Subcutaneous abdominal adipose tissue (tissue), 5 donors: ENCODE data around the gene GALNT3.

Experiments used
- H3K27ac ChIP-seq: one replicate; pipeline ENCODE4 v1.7.0; 2013; ENCODE audit warnings: low read depth, mild to moderate bottlenecking, inconsistent platforms, low read length, moderate library complexity
- H3K27me3 ChIP-seq, 5 donors: one replicate each; pipeline ENCODE4 v1.7.0; 2013; ENCODE audit warnings: low read length in 5 of 5, inconsistent platforms in 1 of 5; ENCODE audit not compliant: control insufficient read depth in 5 of 5, insufficient read depth in 4 of 5
- H3K36me3 ChIP-seq, 5 donors: one replicate each; pipeline ENCODE4 v1.7.0; 2013; ENCODE audit warnings: low read length in 5 of 5; ENCODE audit not compliant: control insufficient read depth in 5 of 5, insufficient read depth in 5 of 5
- H3K4me1 ChIP-seq, 5 donors: one replicate each; pipeline ENCODE4 v1.7.0; 2013; ENCODE audit warnings: low read length in 5 of 5, mild to moderate bottlenecking in 3 of 5, moderate library complexity in 1 of 5; ENCODE audit not compliant: control insufficient read depth in 5 of 5, insufficient read depth in 5 of 5
- H3K4me3 ChIP-seq, 5 donors: one replicate each; pipeline ENCODE4 v1.7.0; 2013; ENCODE audit warnings: low read length in 5 of 5, low read depth in 1 of 5
- H3K9ac ChIP-seq, 5 donors: one replicate each; pipeline ENCODE4 v1.7.0; 2013; ENCODE audit warnings: low read length in 5 of 5, mild to moderate bottlenecking in 4 of 5, moderate library complexity in 3 of 5
- H3K9me3 ChIP-seq, 5 donors: one replicate each; pipeline ENCODE4 v1.7.0; 2013; ENCODE audit warnings: low read length in 5 of 5; ENCODE audit not compliant: control insufficient read depth in 5 of 5
- donor health status: healthy.
- donor health status: healthy.
- donor health status: healthy.
- donor health status: healthy.
- donor health status: healthy.

Gene GALNT3

GRCh38 chr2:165796819-165797530, 2.9 kb upstream of the GALNT3 start:
- Histone ChIP-seq H3K9me3 (no peaks in the 10 kb centered on the region), H3K4me3 (no peak overlapping the region), H3K36me3 (no peaks in the 10 kb centered on the region), H3K27ac (no peak overlapping the region), H3K27me3 (peaks cover 7 to 20% (median 10%) of the 10 kb centered on the region in 5 donors), H3K9ac (no peak overlapping the region), H3K4me1 (peaks cover 0 to 21% (median 16%) of the 10 kb centered on the region in 5 donors)

GRCh38 chr2:165796129-165796528, 2.1 kb upstream of the GALNT3 start:
- peaks cover 7 to 20% (median 10%) of the 10 kb centered on the region in 5 donors for H3K27me3 ChIP-seq
- H3K9me3 ChIP-seq, result no peaks in the 10 kb centered on the region
- no peak overlapping the region for H3K9ac ChIP-seq
- peaks cover 0 to 21% (median 16%) of the 10 kb centered on the region in 5 donors for H3K4me1 ChIP-seq
- H3K27ac ChIP-seq, result no peak overlapping the region
- H3K36me3 ChIP-seq, result no peaks in the 10 kb centered on the region
- no peak overlapping the region for H3K4me3 ChIP-seq

- Histone ChIP-seq H3K27ac (no peak overlapping the region), H3K4me3 (no peak overlapping the region), H3K4me1 (peaks cover 0 to 21% (median 16%) of the 10 kb centered on the region in 5 donors), H3K36me3 (no peaks in the 10 kb centered on the region), H3K9me3 (no peaks in the 10 kb centered on the region), H3K27me3 (peaks cover 7 to 20% (median 10%) of the 10 kb centered on the region in 5 donors), H3K9ac (no peak overlapping the region)
These were observed 964 bp upstream of the GALNT3 start for GRCh38 chr2:165795011-165795410.

- H3K4me1 ChIP-seq, result peaks cover 0 to 21% (median 16%) of the 10 kb centered on the region in 5 donors
- H3K36me3 ChIP-seq, result no peaks in the 10 kb centered on the region
- H3K27ac ChIP-seq, result no peak overlapping the region
- peaks cover 7 to 20% (median 10%) of the 10 kb centered on the region in 5 donors for H3K27me3 ChIP-seq
- H3K9ac ChIP-seq, result peak overlapping the region in 1 of 5 donors; percentile 25
- peak overlapping the region; percentile 55 to 73 (median 67) for H3K4me3 ChIP-seq
- H3K9me3 ChIP-seq, result no peaks in the 10 kb centered on the region
These were observed 485 bp upstream of the GALNT3 start for GRCh38 chr2:165794536-165794928.

GRCh38 chr2:165793161-165793778, 777 bp downstream of the GALNT3 start:
- no peaks in the 10 kb centered on the region for H3K36me3 ChIP-seq
- peak overlapping the region in 4 of 5 donors; percentile 35 to 73 (median 61) for H3K4me3 ChIP-seq
- H3K9ac ChIP-seq, result peak overlapping the region in 1 of 5 donors; percentile 30
- H3K9me3 ChIP-seq, result no peaks in the 10 kb centered on the region
- peaks cover 7 to 20% (median 10%) of the 10 kb centered on the region in 5 donors for H3K27me3 ChIP-seq
- no peak overlapping the region for H3K27ac ChIP-seq
- H3K4me1 ChIP-seq, result peaks cover 0 to 21% (median 16%) of the 10 kb centered on the region in 5 donors

- Histone ChIP-seq H3K9ac (no peak overlapping the region), H3K9me3 (no peaks in the 10 kb centered on the region), H3K4me3 (no peak overlapping the region), H3K27ac (no peak overlapping the region), H3K4me1 (peaks cover 0 to 21% (median 16%) of the 10 kb centered on the region in 5 donors), H3K27me3 (peaks cover 7 to 20% (median 10%) of the 10 kb centered on the region in 5 donors), H3K36me3 (no peaks in the 10 kb centered on the region)
These were observed 2.0 kb downstream of the GALNT3 start for GRCh38 chr2:165792104-165792454.

- peaks cover 7 to 20% (median 10%) of the 10 kb centered on the region in 5 donors for H3K27me3 ChIP-seq
- no peak overlapping the region for H3K9ac ChIP-seq
- no peaks in the 10 kb centered on the region for H3K9me3 ChIP-seq
- no peaks in the 10 kb centered on the region for H3K36me3 ChIP-seq
- H3K4me3 ChIP-seq, result no peak overlapping the region
- no peak overlapping the region for H3K27ac ChIP-seq
- H3K4me1 ChIP-seq, result peaks cover 0 to 21% (median 16%) of the 10 kb centered on the region in 5 donors
These were observed 2.5 kb downstream of the GALNT3 start for GRCh38 chr2:165791421-165792103.

- H3K27me3 ChIP-seq, result peaks cover 7 to 20% (median 10%) of the 10 kb centered on the region in 5 donors
- H3K4me3 ChIP-seq, result no peak overlapping the region
These were observed 3.6 kb downstream of the GALNT3 start for GRCh38 chr2:165790466-165790865.

GRCh38 chr2:165787334-165787733, 6.7 kb downstream of the GALNT3 start:
- Histone ChIP-seq H3K4me3 (no peak overlapping the region), H3K4me1 (no peaks in the 10 kb centered on the region), H3K36me3 (no peaks in the 10 kb centered on the region), H3K27ac (no peak overlapping the region), H3K9ac (no peak overlapping the region), H3K27me3 (no peaks in the 10 kb centered on the region), H3K9me3 (no peaks in the 10 kb centered on the region)

More at GRCh38 chr2:165790466-165790865, 3.6 kb downstream of the GALNT3 start:
- peaks cover 0 to 21% (median 16%) of the 10 kb centered on the region in 5 donors for H3K4me1 ChIP-seq
- H3K27ac ChIP-seq, result no peak overlapping the region
- no peak overlapping the region for H3K9ac ChIP-seq
- H3K9me3 ChIP-seq, result no peaks in the 10 kb centered on the region
- no peaks in the 10 kb centered on the region for H3K36me3 ChIP-seq

- H3K9ac ChIP-seq, result no peak overlapping the region
These were observed 14.3 kb downstream of the GALNT3 start for GRCh38 chr2:165779706-165780105.

More at GRCh38 chr2:165779706-165780105, 14.3 kb downstream of the GALNT3 start:
- Histone ChIP-seq H3K27ac (no peak overlapping the region), H3K4me1 (no peaks in the 10 kb centered on the region), H3K36me3 (no peaks in the 10 kb centered on the region), H3K9me3 (peaks cover 2 to 14% (median 9%) of the 10 kb centered on the region in 5 donors), H3K4me3 (no peak overlapping the region), H3K27me3 (no peaks in the 10 kb centered on the region)
